DMS153 treated with DMSO at 0.1 percent for 48 hours (cell line): ENCODE measurements around the gene GAGE12E.
"Not testable (repeated sequence)": the region's sequence is repeated elsewhere in the genome, so short reads cannot be mapped to it uniquely, and the experiment has no call there.

ENCODE experiments used
- DNase-seq: peaks from one replicate; lab custom pipeline; 2025; ENCODE audit not compliant: unreplicated experiment; lab: John Stamatoyannopoulos, UW

Gene GAGE12E, protein sequence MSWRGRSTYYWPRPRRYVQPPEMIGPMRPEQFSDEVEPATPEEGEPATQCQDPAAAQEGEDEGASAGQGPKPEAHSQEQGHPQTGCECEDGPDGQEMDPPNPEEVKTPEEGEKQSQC

GRCh38 chrX:49550989-49551388, at the start of gene GAGE12E:
Gene GAGE12E (plus strand): TSS chrX:49551289. CDS start chrX:49552444, 1,155 bp downstream.
- not testable (repeated sequence) for DNase-seq

- DNase-seq = not testable (repeated sequence)
Observed at GRCh38 chrX:49531877-49532276, 19.2 kb upstream of the GAGE12E start, which contains the start of gene GAGE12C. Gene GAGE12C (plus strand): TSS chrX:49532177. CDS start chrX:49533332, 1,155 bp downstream.

DNA sequence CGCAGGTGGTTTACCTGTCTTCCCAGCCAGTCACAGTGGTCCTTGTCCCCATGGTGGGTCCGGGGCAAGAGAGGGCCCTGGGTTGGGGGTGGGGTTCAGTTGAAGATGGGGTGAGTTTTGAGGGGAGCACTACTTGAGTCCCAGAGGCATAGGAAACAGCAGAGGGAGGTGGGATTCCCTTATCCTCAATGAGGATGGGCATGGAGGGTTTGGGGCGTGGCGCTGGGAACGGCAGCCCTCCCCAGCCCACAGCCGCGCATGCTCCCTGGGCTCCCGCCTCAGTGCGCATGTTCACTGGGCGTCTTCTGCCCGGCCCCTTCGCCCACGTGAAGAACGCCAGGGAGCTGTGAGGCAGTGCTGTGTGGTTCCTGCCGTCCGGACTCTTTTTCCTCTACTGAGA, 9.7 kb upstream of the GAGE12E start, which contains the start of gene GAGE12D:
Gene GAGE12D (plus strand): TSS at position 301 of the 400 bp plus-strand sequence. CDS start 1,155 bp downstream, outside the sequence.
- not testable (repeated sequence) for DNase-seq

DNA sequence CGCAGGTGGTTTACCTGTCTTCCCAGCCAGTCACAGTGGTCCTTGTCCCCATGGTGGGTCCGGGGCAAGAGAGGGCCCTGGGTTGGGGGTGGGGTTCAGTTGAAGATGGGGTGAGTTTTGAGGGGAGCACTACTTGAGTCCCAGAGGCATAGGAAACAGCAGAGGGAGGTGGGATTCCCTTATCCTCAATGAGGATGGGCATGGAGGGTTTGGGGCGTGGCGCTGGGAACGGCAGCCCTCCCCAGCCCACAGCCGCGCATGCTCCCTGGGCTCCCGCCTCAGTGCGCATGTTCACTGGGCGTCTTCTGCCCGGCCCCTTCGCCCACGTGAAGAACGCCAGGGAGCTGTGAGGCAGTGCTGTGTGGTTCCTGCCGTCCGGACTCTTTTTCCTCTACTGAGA, 9.5 kb downstream of the GAGE12E start, which contains the start of gene GAGE12F:
Gene GAGE12F (plus strand): TSS at position 301 of the 400 bp plus-strand sequence. CDS start 1,155 bp downstream, outside the sequence.
- DNase-seq = not testable (repeated sequence)

GRCh38 chrX:49568728-49569127, 17.6 kb downstream of the GAGE12E start:
- DNase-seq = not testable (repeated sequence)

- DNase-seq = not testable (repeated sequence)
Observed at GRCh38 chrX:49569152-49569551, 18.1 kb downstream of the GAGE12E start.

DNA sequence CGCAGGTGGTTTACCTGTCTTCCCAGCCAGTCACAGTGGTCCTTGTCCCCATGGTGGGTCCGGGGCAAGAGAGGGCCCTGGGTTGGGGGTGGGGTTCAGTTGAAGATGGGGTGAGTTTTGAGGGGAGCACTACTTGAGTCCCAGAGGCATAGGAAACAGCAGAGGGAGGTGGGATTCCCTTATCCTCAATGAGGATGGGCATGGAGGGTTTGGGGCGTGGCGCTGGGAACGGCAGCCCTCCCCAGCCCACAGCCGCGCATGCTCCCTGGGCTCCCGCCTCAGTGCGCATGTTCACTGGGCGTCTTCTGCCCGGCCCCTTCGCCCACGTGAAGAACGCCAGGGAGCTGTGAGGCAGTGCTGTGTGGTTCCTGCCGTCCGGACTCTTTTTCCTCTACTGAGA, 19.0 kb downstream of the GAGE12E start, which contains the start of gene GAGE12G:
Gene GAGE12G (plus strand): TSS at position 301 of the 400 bp plus-strand sequence. CDS start 1,155 bp downstream, outside the sequence.
- DNase-seq = not testable (repeated sequence)

GRCh38 chrX:49579649-49580048, 28.6 kb downstream of the GAGE12E start, which contains the start of gene GAGE12H:
Gene GAGE12H (plus strand): TSS chrX:49579949. CDS start chrX:49581104, 1,155 bp downstream.
- DNase-seq = not testable (repeated sequence)

DNA sequence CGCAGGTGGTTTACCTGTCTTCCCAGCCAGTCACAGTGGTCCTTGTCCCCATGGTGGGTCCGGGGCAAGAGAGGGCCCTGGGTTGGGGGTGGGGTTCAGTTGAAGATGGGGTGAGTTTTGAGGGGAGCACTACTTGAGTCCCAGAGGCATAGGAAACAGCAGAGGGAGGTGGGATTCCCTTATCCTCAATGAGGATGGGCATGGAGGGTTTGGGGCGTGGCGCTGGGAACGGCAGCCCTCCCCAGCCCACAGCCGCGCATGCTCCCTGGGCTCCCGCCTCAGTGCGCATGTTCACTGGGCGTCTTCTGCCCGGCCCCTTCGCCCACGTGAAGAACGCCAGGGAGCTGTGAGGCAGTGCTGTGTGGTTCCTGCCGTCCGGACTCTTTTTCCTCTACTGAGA, 38.1 kb downstream of the GAGE12E start, which contains the start of gene GAGE2A:
Gene GAGE2A (plus strand): TSS at position 301 of the 400 bp plus-strand sequence. CDS start 1,155 bp downstream, outside the sequence.
- DNase-seq = not testable (repeated sequence)

GRCh38 chrX:49589769-49590478, 38.8 kb downstream of the GAGE12E start:
- DNase-seq = not testable (repeated sequence)

DNA sequence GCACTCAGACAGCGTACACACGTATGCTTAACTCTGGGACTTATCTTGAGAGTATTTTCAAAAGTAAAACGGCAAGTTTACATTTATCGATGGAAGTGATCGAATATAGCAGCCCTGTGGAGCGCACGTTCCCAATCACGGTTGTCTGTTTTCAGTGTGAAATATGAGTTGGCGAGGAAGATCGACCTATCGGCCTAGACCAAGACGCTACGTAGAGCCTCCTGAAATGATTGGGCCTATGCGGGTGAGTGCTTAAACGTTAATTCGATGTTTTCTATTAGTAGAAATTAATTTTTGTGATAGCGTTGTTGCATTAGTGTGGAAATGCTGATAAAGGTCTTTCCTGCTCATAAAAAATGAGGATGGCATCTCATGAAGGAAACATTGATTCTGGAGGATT, 39.4 kb downstream of the GAGE12E start:
- not testable (repeated sequence) for DNase-seq

DNA sequence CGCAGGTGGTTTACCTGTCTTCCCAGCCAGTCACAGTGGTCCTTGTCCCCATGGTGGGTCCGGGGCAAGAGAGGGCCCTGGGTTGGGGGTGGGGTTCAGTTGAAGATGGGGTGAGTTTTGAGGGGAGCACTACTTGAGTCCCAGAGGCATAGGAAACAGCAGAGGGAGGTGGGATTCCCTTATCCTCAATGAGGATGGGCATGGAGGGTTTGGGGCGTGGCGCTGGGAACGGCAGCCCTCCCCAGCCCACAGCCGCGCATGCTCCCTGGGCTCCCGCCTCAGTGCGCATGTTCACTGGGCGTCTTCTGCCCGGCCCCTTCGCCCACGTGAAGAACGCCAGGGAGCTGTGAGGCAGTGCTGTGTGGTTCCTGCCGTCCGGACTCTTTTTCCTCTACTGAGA, 47.6 kb downstream of the GAGE12E start, which contains the start of gene GAGE1:
Gene GAGE1 (plus strand): TSS at position 301 of the 400 bp plus-strand sequence. CDS start 1,155 bp downstream, outside the sequence.
- DNase-seq = not testable (repeated sequence)
